PFSK-1 (cell line): ENCODE results near the gene KRT71.

Source experiments
- FOXP2 ChIP-seq: optimal IDR thresholded peaks from 2 replicates; pipeline ENCODE3; 2011; ENCODE audit warnings: borderline replicate concordance, control low read depth, inconsistent platforms; ENCODE audit not compliant: insufficient read depth; ENCODE audit errors: extremely low read length, extremely low read depth
- POLR2AphosphoS5 ChIP-seq: IDR thresholded peaks from 2 replicates; pipeline ENCODE4 v1.6.1; 2012; ENCODE audit warnings: low read depth, mild to moderate bottlenecking, control low read depth, low read length, moderate library complexity
- SIN3A ChIP-seq: IDR thresholded peaks from 2 replicates; pipeline ENCODE4 v1.6.1; 2012; ENCODE audit warnings: mild to moderate bottlenecking, low read length, moderate library complexity, borderline replicate concordance; ENCODE audit not compliant: insufficient read depth
- TAF1 ChIP-seq: IDR thresholded peaks from 2 replicates; pipeline ENCODE4 v1.6.1; 2012; ENCODE audit warnings: low read length, control low read depth, borderline replicate concordance; ENCODE audit not compliant: insufficient read depth
- TF ChIP-seq, protein P1 (sequence below), 2 experiments: IDR thresholded peaks; 2 replicates each; pipeline versions ENCODE4 v1.6.1 to v1.8.0; 2011 to 2012; ENCODE audit warnings: low read depth in 2 of 2, low read length in 2 of 2, control low read depth in 1 of 2, inconsistent platforms in 1 of 2, mild to moderate bottlenecking in 1 of 2, moderate library complexity in 1 of 2; ENCODE audit not compliant: insufficient read depth in 1 of 2

Gene KRT71

DNA sequence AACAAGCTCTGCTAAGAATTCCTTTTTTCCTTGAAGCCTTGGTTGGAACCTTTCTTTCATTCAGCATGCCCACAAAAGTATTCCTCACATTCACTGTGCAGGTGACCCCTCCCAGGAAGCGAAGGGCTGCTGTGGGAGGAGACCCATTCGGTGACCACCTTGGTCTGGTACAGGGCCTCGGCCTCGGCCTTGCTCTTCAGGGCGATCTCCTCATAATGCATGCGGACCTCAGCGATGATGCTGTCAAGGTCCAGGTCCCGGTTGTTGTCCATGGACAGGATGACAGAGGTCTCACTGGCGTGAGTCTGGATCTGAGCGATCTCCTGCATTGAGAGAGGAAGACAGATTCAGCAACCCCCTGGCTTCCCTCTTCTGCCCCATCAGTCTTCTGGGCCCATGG is 17.6 kb upstream of the KRT71 start:
- no peak for TF ChIP-seq TAF1
- TF ChIP-seq, protein P1, sequence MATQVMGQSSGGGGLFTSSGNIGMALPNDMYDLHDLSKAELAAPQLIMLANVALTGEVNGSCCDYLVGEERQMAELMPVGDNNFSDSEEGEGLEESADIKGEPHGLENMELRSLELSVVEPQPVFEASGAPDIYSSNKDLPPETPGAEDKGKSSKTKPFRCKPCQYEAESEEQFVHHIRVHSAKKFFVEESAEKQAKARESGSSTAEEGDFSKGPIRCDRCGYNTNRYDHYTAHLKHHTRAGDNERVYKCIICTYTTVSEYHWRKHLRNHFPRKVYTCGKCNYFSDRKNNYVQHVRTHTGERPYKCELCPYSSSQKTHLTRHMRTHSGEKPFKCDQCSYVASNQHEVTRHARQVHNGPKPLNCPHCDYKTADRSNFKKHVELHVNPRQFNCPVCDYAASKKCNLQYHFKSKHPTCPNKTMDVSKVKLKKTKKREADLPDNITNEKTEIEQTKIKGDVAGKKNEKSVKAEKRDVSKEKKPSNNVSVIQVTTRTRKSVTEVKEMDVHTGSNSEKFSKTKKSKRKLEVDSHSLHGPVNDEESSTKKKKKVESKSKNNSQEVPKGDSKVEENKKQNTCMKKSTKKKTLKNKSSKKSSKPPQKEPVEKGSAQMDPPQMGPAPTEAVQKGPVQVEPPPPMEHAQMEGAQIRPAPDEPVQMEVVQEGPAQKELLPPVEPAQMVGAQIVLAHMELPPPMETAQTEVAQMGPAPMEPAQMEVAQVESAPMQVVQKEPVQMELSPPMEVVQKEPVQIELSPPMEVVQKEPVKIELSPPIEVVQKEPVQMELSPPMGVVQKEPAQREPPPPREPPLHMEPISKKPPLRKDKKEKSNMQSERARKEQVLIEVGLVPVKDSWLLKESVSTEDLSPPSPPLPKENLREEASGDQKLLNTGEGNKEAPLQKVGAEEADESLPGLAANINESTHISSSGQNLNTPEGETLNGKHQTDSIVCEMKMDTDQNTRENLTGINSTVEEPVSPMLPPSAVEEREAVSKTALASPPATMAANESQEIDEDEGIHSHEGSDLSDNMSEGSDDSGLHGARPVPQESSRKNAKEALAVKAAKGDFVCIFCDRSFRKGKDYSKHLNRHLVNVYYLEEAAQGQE (IDR thresholded peaks at IDR 0.05; ENCODE audit: insufficient read depth in 1 of 2, low read depth in 2 of 2, low read length in 2 of 2): no peak
- TF ChIP-seq POLR2AphosphoS5: no peak
- no peak for TF ChIP-seq SIN3A
- TF ChIP-seq FOXP2: no peak

DNA sequence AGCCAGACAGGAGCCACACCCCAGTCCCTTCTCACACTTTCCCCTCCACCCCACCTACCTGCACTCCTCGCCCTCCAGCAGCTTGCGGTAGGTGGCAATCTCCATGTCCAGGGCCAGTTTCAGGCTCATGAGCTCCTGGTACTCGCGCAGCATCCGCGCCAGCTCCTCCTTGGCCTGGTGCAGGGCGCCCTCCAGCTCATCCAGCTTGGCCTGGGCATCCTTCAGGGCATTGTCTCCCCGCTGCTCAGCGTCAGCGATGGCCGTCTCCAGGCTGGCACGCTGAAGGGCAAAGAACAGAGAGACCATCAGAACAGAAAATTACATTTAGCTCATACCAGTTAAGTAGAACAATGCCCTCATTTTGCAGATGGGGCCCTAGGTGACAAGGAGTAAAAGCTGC is 15.2 kb upstream of the KRT71 start:
- no peak for TF ChIP-seq TAF1
- no peak for TF ChIP-seq POLR2AphosphoS5
- no peak for TF ChIP-seq SIN3A
- TF ChIP-seq, protein P1 (IDR thresholded peaks at IDR 0.05; ENCODE audit: insufficient read depth in 1 of 2, low read depth in 2 of 2, low read length in 2 of 2): no peak
- no peak for TF ChIP-seq FOXP2

DNA sequence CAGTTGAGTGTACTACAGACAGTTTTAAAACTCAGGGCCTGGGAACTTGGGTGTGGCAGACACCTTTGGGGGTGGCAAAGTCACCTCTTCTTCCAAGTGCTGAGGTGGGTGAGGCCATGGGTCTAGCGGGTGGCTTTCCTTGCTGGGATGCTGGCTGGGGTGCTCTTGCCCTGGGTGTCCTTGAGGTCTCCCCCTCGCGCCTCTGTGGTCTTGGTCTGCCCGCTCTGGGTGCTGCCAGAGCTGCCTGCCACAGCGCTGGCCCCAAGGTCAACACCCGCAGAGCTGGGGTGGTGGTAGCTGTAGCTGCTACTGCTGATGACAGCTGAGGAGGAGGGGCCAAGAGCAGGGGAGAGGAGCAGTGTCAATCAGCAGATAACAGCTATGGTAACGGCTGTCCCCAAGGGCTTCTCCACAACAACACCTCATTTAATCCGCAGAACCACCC is 13.9 kb upstream of the KRT71 start:
- TF ChIP-seq FOXP2: no peak
- TF ChIP-seq SIN3A: no peak
- TF ChIP-seq, protein P1 (IDR thresholded peaks at IDR 0.05; ENCODE audit: insufficient read depth in 1 of 2, low read depth in 2 of 2, low read length in 2 of 2): no peak
- TF ChIP-seq POLR2AphosphoS5: no peak
- TF ChIP-seq TAF1: no peak

DNA sequence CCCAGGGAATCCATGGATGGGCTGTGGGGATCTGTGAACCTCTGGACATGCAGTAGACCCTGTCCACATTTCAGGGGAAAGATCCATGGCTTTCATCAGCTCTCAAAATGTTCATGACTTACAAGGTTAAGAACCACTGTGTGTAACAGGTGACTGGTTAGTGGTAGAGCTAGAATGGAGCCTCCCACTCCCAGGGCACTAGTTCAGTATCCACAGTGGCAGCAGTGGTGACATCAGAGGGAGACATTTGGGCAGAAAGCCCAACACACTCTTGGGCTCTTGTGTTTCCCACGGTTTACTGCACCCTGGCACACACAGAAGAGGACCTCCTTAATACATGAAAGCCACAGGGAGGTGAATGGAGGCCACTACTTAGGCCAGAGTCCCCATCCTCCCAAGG is 11.6 kb upstream of the KRT71 start:
- TF ChIP-seq, protein P1 (IDR thresholded peaks at IDR 0.05; ENCODE audit: insufficient read depth in 1 of 2, low read depth in 2 of 2, low read length in 2 of 2): no peak
- TF ChIP-seq SIN3A: no peak

DNA sequence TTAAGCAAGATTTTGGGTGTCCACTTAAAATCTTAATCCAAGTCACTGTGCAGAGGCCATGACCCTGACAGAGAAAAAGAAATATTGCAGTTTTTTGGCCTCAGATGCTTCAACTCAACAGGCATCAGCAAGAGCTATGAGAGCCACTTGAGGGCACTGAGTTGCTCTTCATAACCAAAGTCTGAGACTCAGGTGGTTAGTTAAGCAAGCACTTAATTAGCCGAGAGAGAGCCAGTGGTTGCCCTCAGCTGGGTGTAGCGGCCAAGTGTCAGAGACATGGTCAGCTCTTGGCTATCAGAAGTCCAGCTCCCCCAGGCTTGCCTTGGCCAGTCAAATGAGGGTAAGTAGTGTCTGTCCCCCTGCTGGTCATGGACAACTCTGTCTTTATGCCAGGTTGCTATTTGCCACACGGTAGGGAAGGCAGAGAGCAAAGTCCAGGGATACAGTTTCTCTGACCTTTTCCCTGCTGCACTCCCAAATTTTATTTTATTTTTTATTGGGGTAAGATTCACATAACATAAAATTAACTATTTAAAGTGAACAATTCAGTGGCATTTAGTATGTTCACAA is 9.0 kb upstream of the KRT71 start:
- TF ChIP-seq SIN3A (no peak), TAF1 (no peak), FOXP2 (no peak), POLR2AphosphoS5 (no peak)
- TF ChIP-seq, protein P1 (IDR thresholded peaks at IDR 0.05; ENCODE audit: insufficient read depth in 1 of 2, low read depth in 2 of 2, low read length in 2 of 2): no peak
